BLaER1 (cell line): ENCODE data around the gene SEMA5A.
A peak's percentile ranks its signal among the peaks of the same experiment; 100 is the strongest.

Experiments
- H3K27ac ChIP-seq: shearing (Covaris generic); formaldehyde crosslinking; 2 replicates; pipeline ENCODE4 v1.8.1; 2022
- H3K27me3 ChIP-seq: shearing (Covaris generic); formaldehyde crosslinking; 2 replicates; pipeline ENCODE4 v1.8.1; 2022
- H3K36me3 ChIP-seq: shearing (Covaris generic); formaldehyde crosslinking; 2 replicates; pipeline ENCODE4 v1.8.1; 2022
- H3K4me1 ChIP-seq: shearing (Covaris generic); formaldehyde crosslinking; 2 replicates; pipeline ENCODE4 v1.8.1; 2022
- H3K4me2 ChIP-seq: shearing (Covaris generic); formaldehyde crosslinking; 2 replicates; pipeline ENCODE4 v1.8.1; 2022
- H3K4me3 ChIP-seq: shearing (Covaris generic); formaldehyde crosslinking; 2 replicates; pipeline ENCODE4 v1.8.1; 2022
- H3K9ac ChIP-seq: shearing (Covaris generic); formaldehyde crosslinking; 2 replicates; pipeline ENCODE4 v1.8.1; 2022
- H3K9me3 ChIP-seq: shearing (Covaris generic); formaldehyde crosslinking; 2 replicates; pipeline ENCODE4 v1.8.1; 2022
- H4K20me1 ChIP-seq: shearing (Covaris generic); formaldehyde crosslinking; 2 replicates; pipeline ENCODE4 v1.8.1; 2022
- Cebpa-rat ChIP-seq: shearing (Covaris generic); IDR thresholded peaks from 2 replicates; pipeline ENCODE4 v1.8.1; 2022

The SEMA5A gene, protein sequence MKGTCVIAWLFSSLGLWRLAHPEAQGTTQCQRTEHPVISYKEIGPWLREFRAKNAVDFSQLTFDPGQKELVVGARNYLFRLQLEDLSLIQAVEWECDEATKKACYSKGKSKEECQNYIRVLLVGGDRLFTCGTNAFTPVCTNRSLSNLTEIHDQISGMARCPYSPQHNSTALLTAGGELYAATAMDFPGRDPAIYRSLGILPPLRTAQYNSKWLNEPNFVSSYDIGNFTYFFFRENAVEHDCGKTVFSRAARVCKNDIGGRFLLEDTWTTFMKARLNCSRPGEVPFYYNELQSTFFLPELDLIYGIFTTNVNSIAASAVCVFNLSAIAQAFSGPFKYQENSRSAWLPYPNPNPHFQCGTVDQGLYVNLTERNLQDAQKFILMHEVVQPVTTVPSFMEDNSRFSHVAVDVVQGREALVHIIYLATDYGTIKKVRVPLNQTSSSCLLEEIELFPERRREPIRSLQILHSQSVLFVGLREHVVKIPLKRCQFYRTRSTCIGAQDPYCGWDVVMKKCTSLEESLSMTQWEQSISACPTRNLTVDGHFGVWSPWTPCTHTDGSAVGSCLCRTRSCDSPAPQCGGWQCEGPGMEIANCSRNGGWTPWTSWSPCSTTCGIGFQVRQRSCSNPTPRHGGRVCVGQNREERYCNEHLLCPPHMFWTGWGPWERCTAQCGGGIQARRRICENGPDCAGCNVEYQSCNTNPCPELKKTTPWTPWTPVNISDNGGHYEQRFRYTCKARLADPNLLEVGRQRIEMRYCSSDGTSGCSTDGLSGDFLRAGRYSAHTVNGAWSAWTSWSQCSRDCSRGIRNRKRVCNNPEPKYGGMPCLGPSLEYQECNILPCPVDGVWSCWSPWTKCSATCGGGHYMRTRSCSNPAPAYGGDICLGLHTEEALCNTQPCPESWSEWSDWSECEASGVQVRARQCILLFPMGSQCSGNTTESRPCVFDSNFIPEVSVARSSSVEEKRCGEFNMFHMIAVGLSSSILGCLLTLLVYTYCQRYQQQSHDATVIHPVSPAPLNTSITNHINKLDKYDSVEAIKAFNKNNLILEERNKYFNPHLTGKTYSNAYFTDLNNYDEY

DNA sequence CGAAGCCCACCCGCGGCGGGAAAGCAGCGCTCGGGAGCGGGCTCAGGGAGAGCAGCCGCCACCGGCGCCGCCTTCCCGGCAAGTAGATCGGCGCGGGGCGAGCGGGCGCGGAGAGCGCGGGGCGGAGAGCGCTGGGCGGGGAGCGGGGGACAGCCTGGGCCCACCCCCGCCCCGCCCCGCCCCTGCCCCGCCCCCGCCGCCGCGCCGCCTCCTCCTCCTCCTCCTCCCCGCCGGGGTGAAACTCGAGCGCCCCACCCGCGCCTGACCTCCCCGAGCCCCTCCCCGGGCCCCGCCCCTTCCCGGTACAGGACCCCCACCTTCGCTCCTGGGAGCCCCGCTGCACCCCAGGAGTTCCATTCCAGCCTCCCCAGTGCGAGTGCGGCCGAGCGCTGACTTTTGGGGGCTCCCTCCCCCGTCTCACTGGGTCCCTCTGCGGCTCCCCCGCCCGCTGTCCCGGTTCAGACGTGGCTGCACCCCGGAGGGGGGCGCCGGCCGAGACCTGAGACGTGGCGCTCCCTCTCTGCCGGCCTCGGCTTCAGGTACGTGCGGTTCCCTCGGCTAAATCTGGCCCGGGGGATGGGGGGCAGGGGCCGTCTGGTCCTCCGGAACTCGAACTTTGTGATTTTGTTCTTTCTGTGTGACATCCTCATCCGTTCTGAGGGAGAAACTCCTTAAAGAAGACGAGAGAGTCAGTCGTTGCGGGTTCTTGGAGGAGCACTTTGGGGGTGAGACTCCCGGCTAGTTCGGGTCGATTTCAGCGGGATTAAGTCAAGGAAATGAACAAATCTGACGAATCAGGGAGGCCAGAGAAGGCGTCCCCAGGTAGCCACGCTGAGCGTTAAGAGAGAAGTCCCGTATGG lies at the start of gene SEMA5A:
Gene SEMA5A, minus strand, starts transcription at position 84 of the 860 bp plus-strand sequence. CDS start 166,129 bp downstream, outside the sequence.
- Histone ChIP-seq H3K27me3 (peaks cover 15% of the 10 kb centered on the region), H3K4me1 (peaks cover 18% of the 10 kb centered on the region), H3K27ac (no peak within 1 kb of the TSS), H3K9ac (0 out of 2 replicates have a peak within 1 kb of the TSS, but pooled peaks have one; percentile 29), H4K20me1 (no peaks in the 10 kb centered on the region), H3K4me3 (peak within 1 kb of the TSS; percentile 67), H3K9me3 (peaks cover 16% of the 10 kb centered on the region), H3K4me2 (peak within 1 kb of the TSS; percentile 94), H3K36me3 (no peaks in the 10 kb centered on the region)
- TF ChIP-seq Cebpa-rat = no peak

DNA sequence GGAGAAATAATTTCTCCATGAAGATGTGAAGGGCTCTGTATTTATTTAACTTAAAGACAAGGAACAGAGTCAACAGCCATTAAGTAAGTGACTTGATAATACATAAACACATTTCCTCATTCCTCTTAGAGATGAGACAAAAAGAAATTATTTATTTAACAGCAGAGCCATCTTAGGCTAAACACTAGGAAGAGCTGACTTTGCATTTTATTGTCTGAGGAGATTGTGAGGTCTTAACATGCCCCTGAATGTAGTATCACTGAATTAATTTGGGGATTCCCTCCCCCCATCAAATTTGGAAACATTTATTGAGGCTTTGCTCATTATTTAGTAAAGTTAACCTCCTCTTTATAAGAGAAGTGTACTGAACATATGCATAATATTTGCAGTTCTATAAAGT lies 49.0 kb upstream of the SEMA5A start:
- Histone ChIP-seq H3K4me2 (no peak overlapping the region), H3K27me3 (no peaks in the 10 kb centered on the region), H3K4me1 (peaks cover 12% of the 10 kb centered on the region), H3K36me3 (no peaks in the 10 kb centered on the region), H3K9ac (no peak overlapping the region), H4K20me1 (no peaks in the 10 kb centered on the region), H3K9me3 (no peaks in the 10 kb centered on the region), H3K4me3 (no peak overlapping the region), H3K27ac (no peak overlapping the region)
- no peak for TF ChIP-seq Cebpa-rat

DNA sequence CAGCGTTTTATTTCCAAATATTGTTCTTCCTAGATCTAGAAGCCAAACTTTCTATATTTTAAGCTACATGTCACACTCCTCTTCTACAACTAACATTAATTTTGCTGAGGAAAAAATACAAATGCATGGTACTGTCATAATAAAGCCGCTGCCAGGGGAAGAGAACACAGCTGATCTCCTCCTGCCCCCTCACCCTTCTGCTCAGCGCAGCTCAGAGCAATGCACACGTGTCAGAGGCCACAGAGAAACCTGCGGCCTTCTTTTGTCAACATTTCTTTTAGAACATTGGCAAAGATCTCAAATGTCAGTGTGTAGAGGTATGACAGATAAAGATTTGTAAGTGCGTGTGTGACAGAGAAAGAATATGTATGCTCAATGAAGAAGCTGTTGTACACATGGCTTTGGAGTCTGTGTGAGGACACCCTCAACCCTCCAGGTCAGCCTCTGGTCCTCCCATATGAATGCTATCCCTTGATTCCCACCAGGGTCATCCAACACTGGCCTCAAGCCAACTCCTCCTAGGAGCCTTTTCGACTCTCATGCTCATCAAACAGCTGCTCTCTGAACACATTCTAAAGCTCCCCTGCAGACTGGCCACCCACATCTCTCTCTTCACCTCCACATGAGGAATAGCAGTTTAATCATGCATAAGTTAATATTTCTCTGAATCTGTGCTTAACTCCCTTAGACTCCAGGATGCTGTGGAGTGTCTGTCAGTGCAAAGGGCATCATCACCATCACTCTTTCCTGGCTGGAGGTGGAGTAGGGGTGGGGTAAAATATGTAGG lies 43.4 kb upstream of the SEMA5A start:
- TF ChIP-seq Cebpa-rat = no peak
- no peak overlapping the region for H3K27ac ChIP-seq
- H3K4me3 ChIP-seq = no peak overlapping the region
- H3K36me3 ChIP-seq = no peaks in the 10 kb centered on the region
- H3K9me3 ChIP-seq = no peaks in the 10 kb centered on the region
- H3K4me1 ChIP-seq = no peaks in the 10 kb centered on the region
- H3K9ac ChIP-seq = no peak overlapping the region
- H3K27me3 ChIP-seq = no peaks in the 10 kb centered on the region
- H4K20me1 ChIP-seq = no peaks in the 10 kb centered on the region
- H3K4me2 ChIP-seq = no peak overlapping the region

DNA sequence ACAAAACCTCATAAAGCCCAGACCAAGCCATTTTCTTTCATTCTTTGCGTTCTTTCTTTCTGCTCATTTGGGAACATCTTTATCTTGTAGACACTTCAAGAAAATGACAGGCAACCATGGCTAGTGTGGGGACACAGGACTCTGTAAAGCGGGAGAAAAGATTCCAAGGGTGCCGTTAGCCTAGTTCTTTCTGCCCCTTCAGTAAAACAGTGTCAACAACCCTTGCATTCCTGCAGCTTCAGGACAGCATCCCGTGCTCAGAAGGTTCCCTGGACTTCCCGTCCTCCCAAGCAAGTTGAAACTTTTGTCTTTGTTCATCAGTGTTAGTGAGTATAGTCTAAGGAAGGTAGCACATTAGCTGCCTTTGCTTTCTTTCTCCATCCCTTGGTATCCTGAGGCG lies 42.4 kb upstream of the SEMA5A start:
- H3K36me3 ChIP-seq = no peaks in the 10 kb centered on the region
- no peaks in the 10 kb centered on the region for H3K9me3 ChIP-seq
- H3K4me2 ChIP-seq = no peak overlapping the region
- H3K27me3 ChIP-seq = no peaks in the 10 kb centered on the region
- no peaks in the 10 kb centered on the region for H4K20me1 ChIP-seq
- H3K4me3 ChIP-seq = no peak overlapping the region
- H3K4me1 ChIP-seq = no peaks in the 10 kb centered on the region
- no peak for TF ChIP-seq Cebpa-rat
- H3K27ac ChIP-seq = no peak overlapping the region
- H3K9ac ChIP-seq = no peak overlapping the region

DNA sequence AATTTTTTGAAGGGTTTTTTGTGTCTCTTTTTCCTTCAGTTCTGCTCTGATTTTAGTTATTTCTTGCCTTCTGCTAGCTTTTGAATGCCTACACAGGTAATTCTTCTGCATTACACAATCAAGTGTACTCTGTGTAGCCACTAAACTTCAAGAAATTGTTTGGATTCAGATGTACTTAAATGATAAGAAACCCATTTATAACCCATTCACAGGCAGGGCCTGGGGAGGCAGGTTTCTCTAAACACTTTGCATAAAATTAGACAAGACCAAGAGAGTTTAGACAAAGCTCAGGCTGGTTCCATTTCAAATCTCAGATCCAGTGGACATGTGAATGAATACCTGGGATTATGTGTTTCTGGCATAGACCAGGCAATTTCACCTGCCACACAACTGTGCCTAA lies 41.3 kb upstream of the SEMA5A start:
- no peak overlapping the region for H3K9ac ChIP-seq
- no peaks in the 10 kb centered on the region for H3K9me3 ChIP-seq
- H3K27me3 ChIP-seq = no peaks in the 10 kb centered on the region
- H4K20me1 ChIP-seq = no peaks in the 10 kb centered on the region
- H3K4me2 ChIP-seq = no peak overlapping the region
- no peak overlapping the region for H3K4me3 ChIP-seq
- H3K4me1 ChIP-seq = no peaks in the 10 kb centered on the region
- no peaks in the 10 kb centered on the region for H3K36me3 ChIP-seq
- H3K27ac ChIP-seq = no peak overlapping the region
- no peak for TF ChIP-seq Cebpa-rat

DNA sequence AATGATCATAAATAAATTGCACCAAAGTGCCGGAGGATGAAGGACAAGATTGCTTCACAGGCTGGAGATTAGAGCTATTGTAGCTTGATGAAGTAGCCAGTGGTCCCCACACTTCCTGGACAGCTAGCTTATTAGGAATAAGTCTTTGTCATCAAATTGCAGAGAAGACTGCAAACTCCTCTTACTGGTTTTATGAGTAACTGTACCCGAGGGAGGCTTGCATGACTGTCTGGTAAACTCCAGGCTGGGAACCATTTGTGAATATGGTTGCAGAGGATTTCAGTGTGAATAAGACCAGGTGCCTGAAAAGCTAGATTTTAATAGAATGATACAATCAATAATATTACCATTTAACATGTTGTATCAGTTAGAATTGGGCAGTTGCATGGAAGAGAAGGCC lies 36.5 kb upstream of the SEMA5A start:
- H4K20me1 ChIP-seq = no peaks in the 10 kb centered on the region
- H3K4me3 ChIP-seq = no peak overlapping the region
- no peaks in the 10 kb centered on the region for H3K9me3 ChIP-seq
- H3K27me3 ChIP-seq = no peaks in the 10 kb centered on the region
- H3K9ac ChIP-seq = no peak overlapping the region
- no peak for TF ChIP-seq Cebpa-rat
- no peak overlapping the region for H3K4me2 ChIP-seq
- no peak overlapping the region for H3K27ac ChIP-seq
- no peaks in the 10 kb centered on the region for H3K36me3 ChIP-seq
- no peaks in the 10 kb centered on the region for H3K4me1 ChIP-seq

DNA sequence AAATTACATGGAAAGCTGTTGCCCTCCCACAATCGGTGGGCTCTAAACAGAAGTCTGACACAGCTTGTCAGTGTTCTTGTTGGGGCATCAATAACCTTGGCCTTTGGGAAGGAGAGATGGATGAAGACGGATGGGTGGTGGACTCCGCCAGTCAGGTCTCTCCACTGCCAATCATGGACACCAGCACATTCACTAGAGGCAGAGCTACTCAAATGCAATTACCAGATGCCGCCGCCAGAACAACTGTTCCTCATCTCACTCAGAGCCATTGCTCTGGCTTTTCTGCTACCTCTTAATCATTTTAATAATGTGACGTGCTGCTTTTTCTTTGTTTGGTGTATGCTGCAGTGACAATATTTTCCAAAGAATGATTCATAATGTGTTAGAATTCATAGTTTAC lies 27.9 kb upstream of the SEMA5A start:
- no peak overlapping the region for H3K9ac ChIP-seq
- no peaks in the 10 kb centered on the region for H3K36me3 ChIP-seq
- no peaks in the 10 kb centered on the region for H3K27me3 ChIP-seq
- H3K4me1 ChIP-seq = no peaks in the 10 kb centered on the region
- no peaks in the 10 kb centered on the region for H3K9me3 ChIP-seq
- H3K4me3 ChIP-seq = no peak overlapping the region
- no peaks in the 10 kb centered on the region for H4K20me1 ChIP-seq
- no peak overlapping the region for H3K4me2 ChIP-seq
- no peak overlapping the region for H3K27ac ChIP-seq
- no peak for TF ChIP-seq Cebpa-rat

DNA sequence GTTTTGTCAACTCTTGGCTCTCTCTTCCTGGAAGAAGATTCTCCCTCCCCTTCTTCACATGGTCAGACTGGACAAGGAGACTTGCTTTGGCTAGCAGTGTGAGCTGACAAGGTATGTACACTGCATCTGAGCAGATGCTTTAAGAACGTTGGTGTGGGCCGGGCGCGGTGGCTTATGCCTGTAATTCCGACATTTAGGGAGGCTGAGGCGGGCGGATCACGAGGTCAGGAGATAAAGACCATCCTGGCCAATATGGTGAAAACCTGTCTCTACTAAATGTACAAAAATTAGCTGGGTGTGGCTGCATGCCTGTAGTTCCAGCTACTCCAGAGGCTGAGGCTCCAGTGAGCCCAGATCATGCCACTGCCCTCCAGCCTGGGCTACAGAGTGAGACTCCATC lies 26.4 kb upstream of the SEMA5A start:
- Histone ChIP-seq H3K36me3 (no peaks in the 10 kb centered on the region), H3K27ac (no peak overlapping the region), H3K9ac (no peak overlapping the region), H3K9me3 (no peaks in the 10 kb centered on the region), H4K20me1 (no peaks in the 10 kb centered on the region), H3K4me3 (no peak overlapping the region), H3K4me2 (no peak overlapping the region), H3K27me3 (no peaks in the 10 kb centered on the region), H3K4me1 (no peaks in the 10 kb centered on the region)
- TF ChIP-seq Cebpa-rat = no peak
